Upper lobe of right lung (tissue), 1 donor: Measurements from ENCODE around the gene SLC25A3. TPM values are rescaled to one million over a fixed set of nuclear protein-coding genes. Genes with fewer than 3 reads are reported as not detected.

Experiments used
- ATAC-seq: fragments of 200-7000 bp; cut with Tn5 transposase; one replicate; pipeline ENCODE4 v1.9.1; 2020; ENCODE audit warnings: mild to moderate bottlenecking, moderate library complexity
- DNase-seq: peaks from one replicate; pipeline ENCODE4 v3.0.0-alpha.2; 2020
- H3K27ac ChIP-seq: fragments of 200-600 bp; one replicate; pipeline ENCODE4 v1.8.0; 2022
- H3K27me3 ChIP-seq: fragments of 200-600 bp; one replicate; pipeline ENCODE4 v1.8.0; 2022; ENCODE audit warnings: mild to moderate bottlenecking
- H3K36me3 ChIP-seq: fragments of 200-600 bp; one replicate; pipeline ENCODE4 v1.8.0; 2022
- H3K4me1 ChIP-seq: fragments of 200-600 bp; one replicate; pipeline ENCODE4 v1.8.0; 2022
- H3K4me3 ChIP-seq: fragments of 200-600 bp; one replicate; pipeline ENCODE4 v1.8.0; 2022; ENCODE audit warnings: mild to moderate bottlenecking
- H3K9me3 ChIP-seq: fragments of 200-600 bp; one replicate; pipeline ENCODE4 v1.8.0; 2022
- CTCF ChIP-seq: fragments of 200-600 bp; IDR thresholded peaks from one replicate; pipeline ENCODE4 v1.8.0; 2022; ENCODE audit warnings: antibody characterized with exemption
- intact Hi-C: fragments of 100-400 bp; cut with DNase I; formaldehyde crosslinking; loops from one replicate; pipeline ENCODE4 v1.11.0; 2022
- total RNA-seq: library from RNA; stranded (reverse); fragmentation: NEBNext Ultra II Directional; extraction: Animal tissue kit (Norgen Biotek cat#: 25700); gene quantifications from one replicate; pipeline ENCODE4 v1.2.1, GENCODE V29; 2021
- donor health status: DM: no; HTN: yes; CAD: no; lungs with severe emphysema.

Gene SLC25A3
- total RNA-seq, 1 donor from 2014 or later = 355 TPM

- peaks cover 42% of the 10 kb centered on the region for H3K36me3 ChIP-seq
- no peak overlapping the region for H3K27ac ChIP-seq
- intact Hi-C loops = no loop called here
- TF ChIP-seq CTCF = peak; percentile 67
- ATAC-seq (peak; percentile 71), DNase-seq (no peak)
- H3K4me1 ChIP-seq = no peaks in the 10 kb centered on the region
- no peaks in the 10 kb centered on the region for H3K27me3 ChIP-seq
- no peak overlapping the region for H3K4me3 ChIP-seq
- no peaks in the 10 kb centered on the region for H3K9me3 ChIP-seq
These were observed 60.5 kb downstream of the SLC25A3 start for GRCh38 chr12:98653866-98654493.

Other genes starting within 250 kb of the SLC25A3 start
- 63.1 TPM for gene TMPO, start 78.1 kb upstream of the SLC25A3 start, total RNA-seq
- 15.2 TPM for gene IKBIP, start 51.1 kb downstream of the SLC25A3 start, total RNA-seq
- gene APAF1, start 51.6 kb downstream of the SLC25A3 start, total RNA-seq = 23.4 TPM